ENCODE data around the gene NFATC2.

- TF ChIP-seq CTCF (tag by site-specific recombination; IDR thresholded peaks at IDR 0.05) (no peak), SP2 (tag by site-specific recombination; IDR thresholded peaks at IDR 0.05) (no peak), ZNF362 (tag by site-specific recombination; IDR thresholded peaks at IDR 0.05) (no peak), ZNF18 (tag by site-specific recombination; IDR thresholded peaks at IDR 0.05) (no peak), ZNF707 (tag by site-specific recombination; IDR thresholded peaks at IDR 0.05) (no peak), ZNF214 (tag by site-specific recombination; IDR thresholded peaks at IDR 0.05; ENCODE audit: borderline replicate concordance) (no peak), ZBTB26 (tag by site-specific recombination; optimal IDR thresholded peaks at IDR 0.05) (no peak), ZNF426 (tag by site-specific recombination; IDR thresholded peaks at IDR 0.05) (no peak), ZNF184 (tag by site-specific recombination; IDR thresholded peaks at IDR 0.05) (no peak)
Observed at GRCh38 chr20:51397137-51397536, 145.4 kb downstream of the NFATC2 start.

Data from HEK293 (cell line).